ENCODE measurements around the gene PYGL. TPM values are rescaled to one million over a fixed set of nuclear protein-coding genes. Genes with fewer than 3 reads are reported as not detected.
A peak's percentile ranks its signal among the peaks of the same experiment; 100 is the strongest.

Gene PYGL
- total and polyA plus RNA-seq, 3 donors from 2014 or later, result 12.7 to 16.5 (median 14.3) TPM

DNA sequence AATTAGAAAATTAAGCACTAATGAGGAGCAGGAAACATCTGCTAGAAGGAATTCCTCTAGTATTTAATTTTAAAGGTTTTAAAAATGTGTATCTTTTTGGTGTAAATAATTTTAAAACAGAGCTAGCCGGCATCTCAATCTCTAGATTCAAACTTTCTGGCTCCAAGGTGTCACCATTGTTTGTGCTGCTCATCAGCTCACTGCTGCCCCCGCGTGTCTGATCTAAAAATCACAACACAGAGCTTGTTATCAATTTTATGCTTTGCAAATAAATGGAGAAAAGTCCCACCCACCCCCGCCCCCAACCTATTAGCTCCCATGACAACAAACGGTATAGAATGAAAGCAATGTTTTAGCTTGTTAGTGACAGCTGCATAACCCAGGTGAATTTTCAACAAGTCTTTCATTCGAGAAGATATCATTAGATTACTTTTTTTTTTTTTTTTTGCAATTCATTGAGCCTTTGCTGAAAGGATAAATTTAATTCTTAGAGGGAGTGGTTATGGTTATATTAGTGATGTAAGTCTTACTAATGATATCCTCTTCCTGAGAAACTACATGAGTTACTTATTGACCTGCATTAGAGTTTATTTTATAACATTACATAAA is 83.7 kb downstream of the PYGL start:
- no peaks in the 10 kb centered on the region for H3K4me1 ChIP-seq
- no peaks in the 10 kb centered on the region for H3K36me3 ChIP-seq (ENCODE audit: low read depth, missing control alignments)
- peak; percentile 91 for DNase-seq
- H3K27me3 ChIP-seq, result no peaks in the 10 kb centered on the region
- H3K27ac ChIP-seq, result peak overlapping the region; percentile 18 to 81
- no peaks in the 10 kb centered on the region for H3K9me3 ChIP-seq
- H3K4me3 ChIP-seq, result peak overlapping the region; percentile 39 to 51
- intact Hi-C loops (cut with DNase I; ENCODE audit: low total_unique reads), result no loop called here
- 1 to 5% methylated on average over 6 of the region's 6 CpGs for WGBS, 2 donors
- TF ChIP-seq, protein P1, sequence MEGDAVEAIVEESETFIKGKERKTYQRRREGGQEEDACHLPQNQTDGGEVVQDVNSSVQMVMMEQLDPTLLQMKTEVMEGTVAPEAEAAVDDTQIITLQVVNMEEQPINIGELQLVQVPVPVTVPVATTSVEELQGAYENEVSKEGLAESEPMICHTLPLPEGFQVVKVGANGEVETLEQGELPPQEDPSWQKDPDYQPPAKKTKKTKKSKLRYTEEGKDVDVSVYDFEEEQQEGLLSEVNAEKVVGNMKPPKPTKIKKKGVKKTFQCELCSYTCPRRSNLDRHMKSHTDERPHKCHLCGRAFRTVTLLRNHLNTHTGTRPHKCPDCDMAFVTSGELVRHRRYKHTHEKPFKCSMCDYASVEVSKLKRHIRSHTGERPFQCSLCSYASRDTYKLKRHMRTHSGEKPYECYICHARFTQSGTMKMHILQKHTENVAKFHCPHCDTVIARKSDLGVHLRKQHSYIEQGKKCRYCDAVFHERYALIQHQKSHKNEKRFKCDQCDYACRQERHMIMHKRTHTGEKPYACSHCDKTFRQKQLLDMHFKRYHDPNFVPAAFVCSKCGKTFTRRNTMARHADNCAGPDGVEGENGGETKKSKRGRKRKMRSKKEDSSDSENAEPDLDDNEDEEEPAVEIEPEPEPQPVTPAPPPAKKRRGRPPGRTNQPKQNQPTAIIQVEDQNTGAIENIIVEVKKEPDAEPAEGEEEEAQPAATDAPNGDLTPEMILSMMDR (IDR thresholded peaks at IDR 0.05), result peak; percentile 31 to 83 (median 74)
- no peak for TF ChIP-seq POLR2A (IDR thresholded peaks at IDR 0.05)

DNA sequence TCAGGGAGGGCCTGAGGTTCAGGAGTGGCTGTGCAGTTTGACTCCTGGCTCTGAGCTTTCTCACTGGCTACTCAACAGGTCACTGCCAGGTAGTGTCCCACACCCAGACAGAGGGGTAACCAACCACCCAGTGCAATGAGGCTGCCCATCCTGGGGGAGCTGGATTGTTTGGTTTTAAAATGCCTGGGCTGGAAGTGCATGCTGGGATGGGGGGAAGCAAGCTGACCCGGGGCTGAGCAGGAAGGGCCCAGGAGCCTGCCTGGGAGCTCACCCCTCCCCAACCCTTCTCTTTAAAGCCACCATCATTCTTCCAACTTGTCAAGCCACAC is 85.0 kb downstream of the PYGL start:
- 0% methylated on average over 1 of the region's 1 CpG for WGBS, 2 donors
- H3K27ac ChIP-seq, result peak overlapping the region in 1 of 2 donors; percentile 81
- no peaks in the 10 kb centered on the region for H3K27me3 ChIP-seq
- no peak for DNase-seq
- H3K36me3 ChIP-seq (ENCODE audit: low read depth, missing control alignments), result no peaks in the 10 kb centered on the region
- TF ChIP-seq POLR2A (IDR thresholded peaks at IDR 0.05), result no peak
- peak overlapping the region; percentile 39 to 51 for H3K4me3 ChIP-seq
- intact Hi-C loops (cut with DNase I; ENCODE audit: low total_unique reads), result no loop called here
- no peaks in the 10 kb centered on the region for H3K4me1 ChIP-seq
- no peaks in the 10 kb centered on the region for H3K9me3 ChIP-seq

DNA sequence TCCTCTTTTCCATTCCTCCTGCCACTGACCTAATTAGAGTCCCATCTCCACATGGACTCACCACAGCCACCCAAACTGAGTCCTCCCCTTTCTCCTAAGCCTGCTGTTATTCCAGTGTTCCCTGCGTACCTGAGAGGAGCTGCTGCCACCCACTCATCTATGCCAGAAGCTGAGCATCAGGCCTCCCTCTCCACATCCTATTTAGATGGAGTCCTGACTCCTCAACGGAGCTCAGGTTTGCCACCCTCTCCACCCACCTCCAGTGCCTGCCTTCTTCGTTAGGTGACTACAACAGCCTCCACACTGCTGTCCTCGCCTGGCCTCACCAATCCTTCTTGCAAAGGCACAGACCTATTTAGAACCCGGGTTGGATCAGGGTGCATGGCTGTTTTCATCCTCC is 87.6 kb downstream of the PYGL start:
- intact Hi-C loops (cut with DNase I; ENCODE audit: low total_unique reads), result no loop called here
- H3K4me1 ChIP-seq, result no peaks in the 10 kb centered on the region
- no peak overlapping the region for H3K27ac ChIP-seq
- no peaks in the 10 kb centered on the region for H3K9me3 ChIP-seq
- TF ChIP-seq, protein P1 (IDR thresholded peaks at IDR 0.05), result no peak
- TF ChIP-seq POLR2A (IDR thresholded peaks at IDR 0.05), result no peak
- H3K36me3 ChIP-seq (ENCODE audit: low read depth, missing control alignments), result no peaks in the 10 kb centered on the region
- no peak for DNase-seq
- H3K27me3 ChIP-seq, result no peaks in the 10 kb centered on the region
- 85 to 93% methylated on average over 5 of the region's 5 CpGs for WGBS, 2 donors
- no peak overlapping the region for H3K4me3 ChIP-seq

DNA sequence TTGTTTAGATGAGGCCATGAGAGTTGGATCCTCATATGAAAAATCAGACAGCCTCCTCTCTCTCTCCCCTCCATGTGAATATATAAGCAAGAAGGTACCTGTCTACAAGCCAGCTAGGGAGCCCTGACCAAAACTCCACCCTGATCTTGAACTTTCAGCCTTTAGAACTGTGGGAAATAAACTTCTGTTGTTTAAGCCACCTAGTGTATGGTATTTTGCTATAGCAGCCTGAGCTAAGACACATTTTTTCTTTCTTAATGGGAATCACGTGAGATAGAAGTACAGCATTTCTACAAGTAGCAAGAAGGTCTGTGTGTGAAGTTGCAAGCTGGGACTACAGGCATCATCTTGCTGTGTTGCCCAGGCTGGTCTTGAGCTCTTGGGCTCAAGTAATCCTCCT is 88.7 kb downstream of the PYGL start:
- Histone ChIP-seq H3K36me3 (ENCODE audit: low read depth, missing control alignments) (no peaks in the 10 kb centered on the region), H3K4me1 (no peaks in the 10 kb centered on the region), H3K9me3 (no peaks in the 10 kb centered on the region), H3K4me3 (no peak overlapping the region), H3K27me3 (no peaks in the 10 kb centered on the region), H3K27ac (no peak overlapping the region)
- no peak for DNase-seq
- TF ChIP-seq, protein P1 (IDR thresholded peaks at IDR 0.05), result no peak
- TF ChIP-seq POLR2A (IDR thresholded peaks at IDR 0.05), result no peak
- intact Hi-C loops (cut with DNase I; ENCODE audit: low total_unique reads), result no loop called here
- WGBS, 2 donors, result 58 to 73% methylated on average over 1 of the region's 1 CpG

Other genes with a start within 250 kb of the PYGL start
- 10 to 100 TPM in 1 of 2 donors, 1 to 10 TPM in 1; 9.3 to 16.5 TPM for gene NIN, start 113.3 kb downstream of the PYGL start, total RNA-seq
- gene NIN, start 113.3 kb downstream of the PYGL start, polyA plus RNA-seq (ENCODE audit: insufficient read depth, low read depth, low replicate concordance), result 4.4 TPM
- under 1 TPM in 1 of 2 donors, not detected in 1; 0.37 TPM for gene ABHD12B, start 72.4 kb downstream of the PYGL start, total RNA-seq
- gene ABHD12B, start 72.4 kb downstream of the PYGL start, polyA plus RNA-seq (ENCODE audit: insufficient read depth, low read depth, low replicate concordance), result 3.0 TPM
- gene TRIM9, start 150.6 kb upstream of the PYGL start, total RNA-seq, result 1 to 10 TPM; 6.0 to 8.5 TPM
- 2.1 TPM for gene TRIM9, start 150.6 kb upstream of the PYGL start, polyA plus RNA-seq (ENCODE audit: insufficient read depth, low read depth, low replicate concordance)